Right lobe of liver (tissue), 6 donors: ENCODE measurements around the gene TUBA8. TPM values are rescaled to one million over a fixed set of nuclear protein-coding genes. Genes with fewer than 3 reads are reported as not detected.
"Not testable (repeated sequence)": the region's sequence is repeated elsewhere in the genome, so short reads cannot be mapped to it uniquely, and the experiment has no call there.

Source experiments
- ATAC-seq, 4 donors: fragments of 200-7000 bp; cut with Tn5 transposase; one replicate each; pipeline ENCODE4 v1.9.1; 2020; ENCODE audit warnings: mild to moderate bottlenecking in 4 of 4, moderate library complexity in 4 of 4
- DNase-seq, 3 donors: peaks; one replicate each; pipeline ENCODE4 v3.0.0-alpha.2; 2020
- H3K27ac ChIP-seq, 3 donors: fragments of 200-600 bp; one replicate each; pipeline ENCODE4 v1.8.0; 2022
- H3K27me3 ChIP-seq, 2 donors: fragments of 200-600 bp; one replicate each; pipeline ENCODE4 v1.8.0; 2022
- H3K36me3 ChIP-seq, 4 donors: fragments of 200-600 bp; sonication (generic) in 1 of 4; one replicate each; pipeline versions ENCODE4 v1.5.1 to v1.8.0; 2017 to 2022; ENCODE audit warnings: control low read depth in 1 of 4
- H3K4me1 ChIP-seq, 4 donors: fragments of 200-600 bp; sonication (generic) in 1 of 4; one replicate each; pipeline versions ENCODE4 v1.5.1 to v1.8.0; 2017 to 2022; ENCODE audit warnings: control low read depth in 1 of 4
- H3K4me3 ChIP-seq, 3 donors: fragments of 200-600 bp; one replicate each; pipeline ENCODE4 v1.8.0; 2022
- H3K9me3 ChIP-seq, 4 donors: fragments of 200-600 bp; sonication (generic) in 1 of 4; one replicate each; pipeline versions ENCODE4 v1.5.1 to v1.8.0; 2017 to 2022; ENCODE audit warnings: control low read depth in 1 of 4
- CTCF ChIP-seq, 4 donors: fragments of 200-600 bp in 3 of 4; fragments of 450-650 bp in 1 of 4; IDR thresholded peaks; one replicate each; pipeline versions ENCODE4 v1.5.1 to v1.8.0; 2016 to 2022; ENCODE audit warnings: antibody characterized with exemption in 4 of 4, mild to moderate bottlenecking in 2 of 4
- POLR2A ChIP-seq: fragments of 450-650 bp; IDR thresholded peaks from one replicate; pipeline ENCODE4 v1.6.1; 2017; ENCODE audit warnings: antibody characterized with exemption, mild to moderate bottlenecking
- WGBS: methylation state at CpG from one replicate; pipeline ENCODE4 v1.1.6; 2018; ENCODE audit warnings: low coverage, low lambda C conversion rate; ENCODE audit not compliant: insufficient coverage; ENCODE audit errors: missing lambda C conversion rate; 5-methylcytosine and 5-hydroxymethylcytosine counted together
- intact Hi-C, 2 donors: fragments of 100-400 bp; cut with DNase I; formaldehyde crosslinking; loops; one replicate each; pipeline versions ENCODE4 v1.11.2 to v1.14.1; 2022
- total RNA-seq, 6 experiments: library from RNA; depleted of rRNA in 2 of 6; stranded (reverse); fragments of >200 nt in 2 of 6; fragmentation: NEBNext Ultra II Directional in 3 of 6; extraction: Animal tissue kit (Norgen Biotek cat#: 25700) in 3 of 6; gene quantifications; one replicate each; pipeline versions ENCODE4 v1.1.0 to v1.2.4, GENCODE V29; 2016 to 2023
- donor health status: DM: no; HTN: yes; CAD: no.
- donor health status: DM: no; HTN: no; CAD: no.
- donor health status: DM: no; HTN: no; CAD: no.
- donor health status: DM: no; HTN: yes; CAD: no.
- donor health status: DM: no; HTN: yes; CAD: no.

TUBA8 gene
- total RNA-seq, 6 experiments from 2014 or later = 0.58 to 4.8 (median 1.7) TPM

- no CpG with 5 or more reads among the region's 8 CpGs for WGBS
- intact Hi-C loops = no loop called here
- Histone ChIP-seq H3K4me3 (no peak overlapping the region), H3K4me1 (peaks cover 0 to 6% (median 2%) of the 10 kb centered on the region in 4 donors), H3K9me3 (no peaks in the 10 kb centered on the region), H3K27ac (no peak overlapping the region), H3K27me3 (no peaks in the 10 kb centered on the region), H3K36me3 (no peaks in the 10 kb centered on the region)
- no peak for DNase-seq
- TF ChIP-seq CTCF (IDR thresholded peaks at IDR 0.05) (no peak), POLR2A (no peak)
- ATAC-seq = no peak
These were observed 44.3 kb downstream of the TUBA8 start for GRCh38 chr22:18154821-18155390.

GRCh38 chr22:18155546-18155945, 44.9 kb downstream of the TUBA8 start:
- H3K36me3 ChIP-seq, H3K9me3 ChIP-seq, H3K4me3 ChIP-seq, intact Hi-C loops, H3K4me1 ChIP-seq, ATAC-seq, H3K27me3 ChIP-seq, H3K27ac ChIP-seq, DNase-seq: not testable (repeated sequence)
- WGBS = 100% methylated on average over 18 of the region's 34 CpGs

GRCh38 chr22:18156878-18157713, 46.5 kb downstream of the TUBA8 start:
- Histone ChIP-seq H3K36me3 (no peaks in the 10 kb centered on the region), H3K27ac (no peak overlapping the region), H3K27me3 (no peaks in the 10 kb centered on the region), H3K4me3 (no peak overlapping the region), H3K4me1 (no peaks in the 10 kb centered on the region), H3K9me3 (no peaks in the 10 kb centered on the region)
- peak; percentile 78 to 86 (median 82) for ATAC-seq
- intact Hi-C loops = no loop called here
- TF ChIP-seq CTCF (IDR thresholded peaks at IDR 0.05) = peak; percentile 36 to 69 (median 60)
- TF ChIP-seq POLR2A = no peak
- peak in 2 of 3 donors; percentile 42 to 60 for DNase-seq
- WGBS = 42% methylated on average over 10 of the region's 24 CpGs

- Histone ChIP-seq H3K36me3 (no peaks in the 10 kb centered on the region), H3K27ac (no peak overlapping the region), H3K9me3 (no peaks in the 10 kb centered on the region), H3K4me3 (no peak overlapping the region), H3K27me3 (no peaks in the 10 kb centered on the region), H3K4me1 (no peaks in the 10 kb centered on the region)
- 77% methylated on average over 10 of the region's 12 CpGs for WGBS
- intact Hi-C loops = no loop called here
- ATAC-seq = no peak
- TF ChIP-seq POLR2A (no peak), CTCF (IDR thresholded peaks at IDR 0.05) (no peak)
- DNase-seq = no peak
These were observed 47.1 kb downstream of the TUBA8 start for GRCh38 chr22:18157714-18158028.

GRCh38 chr22:18160641-18161040, 50.0 kb downstream of the TUBA8 start:
- 98% methylated on average over 6 of the region's 8 CpGs for WGBS

GRCh38 chr22:18163843-18164242, 53.2 kb downstream of the TUBA8 start:
- H3K36me3 ChIP-seq, DNase-seq, ATAC-seq, H3K9me3 ChIP-seq, H3K4me1 ChIP-seq, intact Hi-C loops, H3K27me3 ChIP-seq, H3K27ac ChIP-seq, H3K4me3 ChIP-seq: not testable (repeated sequence)
- WGBS = 70% methylated on average over 3 of the region's 7 CpGs

More at GRCh38 chr22:18160641-18161040, 50.0 kb downstream of the TUBA8 start:
- H3K4me1 ChIP-seq, DNase-seq, H3K4me3 ChIP-seq, intact Hi-C loops, ATAC-seq, H3K27ac ChIP-seq, H3K36me3 ChIP-seq, H3K9me3 ChIP-seq, H3K27me3 ChIP-seq: not testable (repeated sequence)

GRCh38 chr22:18164584-18164983, 54.0 kb downstream of the TUBA8 start:
- H3K4me3 ChIP-seq, H3K9me3 ChIP-seq, H3K27ac ChIP-seq, intact Hi-C loops, ATAC-seq, H3K27me3 ChIP-seq, DNase-seq, H3K4me1 ChIP-seq, H3K36me3 ChIP-seq: not testable (repeated sequence)
- WGBS = 82% methylated on average over 3 of the region's 8 CpGs

GRCh38 chr22:18165356-18165755, 54.7 kb downstream of the TUBA8 start:
- H3K36me3 ChIP-seq, DNase-seq, H3K27me3 ChIP-seq, H3K4me3 ChIP-seq, H3K9me3 ChIP-seq, ATAC-seq, H3K27ac ChIP-seq, H3K4me1 ChIP-seq, intact Hi-C loops: not testable (repeated sequence)
- WGBS = no CpG with 5 or more reads among the region's 7 CpGs
